HEK293 (cell line): ENCODE measurements around the gene TNS1.

Experiments
- GLIS2 ChIP-seq: fragments of 450-650 bp; formaldehyde crosslinking; IDR thresholded peaks from 2 replicates; pipeline ENCODE4 v1.5.1; 2016; ENCODE audit warnings: missing biosample characterization, missing genetic modification characterization
- RBAK ChIP-seq: fragments of 450-650 bp; formaldehyde crosslinking; IDR thresholded peaks from 2 replicates; pipeline ENCODE4 v1.5.1; 2016; ENCODE audit warnings: missing biosample characterization, missing genetic modification characterization
- SP3 ChIP-seq: fragments of 450-650 bp; formaldehyde crosslinking; IDR thresholded peaks from 2 replicates; pipeline ENCODE4 v1.5.1; 2016; ENCODE audit warnings: missing biosample characterization, missing genetic modification characterization
- YY1 ChIP-seq: fragments of 450-650 bp; formaldehyde crosslinking; IDR thresholded peaks from 2 replicates; pipeline ENCODE4 v1.5.1; 2018; ENCODE audit warnings: missing biosample characterization, missing genetic modification characterization
- ZNF529 ChIP-seq: fragments of 450-650 bp; formaldehyde crosslinking; IDR thresholded peaks from 2 replicates; pipeline ENCODE4 v1.5.1; 2017; ENCODE audit warnings: missing genetic modification characterization, missing biosample characterization; ENCODE audit not compliant: insufficient replicate concordance

DNA sequence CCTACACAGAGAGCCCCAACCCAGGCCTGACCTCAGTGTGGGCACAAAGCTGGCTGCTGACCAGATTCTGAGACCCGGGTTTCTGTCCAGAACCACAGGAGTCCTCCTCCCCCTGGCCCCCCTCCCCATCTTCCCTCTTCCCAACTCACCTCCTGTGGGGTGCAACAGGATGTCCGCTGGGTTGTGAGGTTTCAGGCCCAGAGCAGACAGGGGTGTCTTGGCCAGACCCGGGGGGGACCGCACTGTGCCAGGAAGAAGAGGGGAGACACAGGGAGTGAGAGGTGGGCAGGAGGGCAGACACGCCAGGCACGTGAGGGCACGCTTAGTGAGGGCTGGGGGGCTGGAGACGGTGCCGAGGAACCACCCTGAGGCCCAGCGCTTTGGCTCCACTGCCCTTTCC, 171.5 kb downstream of the TNS1 start:
- TF ChIP-seq ZNF529 (tag by site-specific recombination) (no peak), GLIS2 (tag by site-specific recombination) (no peak), SP3 (tag by site-specific recombination) (no peak), YY1 (no peak), RBAK (no peak)
